K562 (cell line): ENCODE measurements around the gene MRPS5. TPM values are rescaled to one million over a fixed set of nuclear protein-coding genes. Genes with fewer than 3 reads are reported as not detected.

Source experiments
- ATAC-seq: fragments of 200-7000 bp; cut with Tn5 transposase; 3 replicates; pipeline ENCODE4 v1.9.1; 2020; ENCODE audit warnings: moderate library complexity
- BruUV-seq: library from RNA; stranded (reverse); fragments of 400-500 nt; replicated peaks from 2 replicates; lab custom pipeline; 2021; lab: Mats Ljungman, UMichigan
- CTCF ChIA-PET: fragments of 300-600 bp; formaldehyde crosslinking; extraction: SDS; loops from one replicate; lab custom pipeline; 2021; ENCODE audit warnings: low intra/inter-chr PET ratio; lab: Yijun Ruan, JAX
- POLR2A ChIA-PET: fragments of 300-600, 350-650 bp; sonication (Branson Sonifier 250); formaldehyde crosslinking; extraction: SDS; loops from one replicate; lab custom pipeline; 2021; ENCODE audit warnings: antibody characterized with exemption, inconsistent platforms; lab: Yijun Ruan, JAX
- DNase-seq, 4 experiments: peaks; one replicate each; pipeline versions ENCODE4 v3.0.0 to v3.0.0-alpha.2; 2011 to 2018; ENCODE audit warnings: low spot score in 3 of 4, mixed read lengths in 3 of 4; ENCODE audit errors: extremely low read depth in 1 of 4
- FAIRE-seq: peaks from 2 replicates; lab custom pipeline; 2011; peaks lifted over from hg19 to GRCh38; lab: Jason Lieb, UNC
- H2AFZ ChIP-seq: 2 replicates; pipeline ENCODE4 v1.6.0; 2011; ENCODE audit warnings: low read depth, low read length, control low read depth, inconsistent platforms
- H3K27ac ChIP-seq: fragments of 200-600 bp; 3 replicates; pipeline ENCODE4 v1.8.0; 2011; ENCODE audit warnings: low read depth, mild to moderate bottlenecking, control low read depth, inconsistent platforms, low read length, moderate library complexity, mixed read lengths; ENCODE audit errors: extremely low read depth
- H3K27me3 ChIP-seq, 2 experiments: fragments of 300-600 bp in 1 of 2; 2 replicates in 1 of 2; 3 replicates in 1 of 2; pipeline versions ENCODE4 v1.6.0 to v1.8.0; 2011; ENCODE audit warnings: inconsistent platforms in 2 of 2, low read length in 2 of 2, mild to moderate bottlenecking in 1 of 2, mixed read lengths in 1 of 2, moderate library complexity in 1 of 2; ENCODE audit not compliant: control insufficient read depth in 2 of 2, insufficient read depth in 2 of 2
- H3K36me3 ChIP-seq: fragments of 300-600 bp; 3 replicates; pipeline ENCODE4 v1.8.0; 2011; ENCODE audit warnings: mild to moderate bottlenecking, low read length, inconsistent platforms; ENCODE audit not compliant: control insufficient read depth, insufficient read depth
- H3K4me1 ChIP-seq, 2 experiments: fragments of 200-600 bp in 1 of 2; replicated peaks in 1 of 2; 2 replicates in 1 of 2; 3 replicates in 1 of 2; pipeline versions ENCODE4 v1.5.1 to v1.8.0; 2011; ENCODE audit warnings: inconsistent platforms in 2 of 2, low read length in 2 of 2, mild to moderate bottlenecking in 1 of 2, mixed read lengths in 1 of 2, moderate library complexity in 1 of 2; ENCODE audit not compliant: control insufficient read depth in 2 of 2, insufficient read depth in 2 of 2
- H3K4me2 ChIP-seq: 2 replicates; pipeline ENCODE4 v1.6.1; 2011; ENCODE audit warnings: low read length, control low read depth, inconsistent platforms, mixed read lengths; ENCODE audit not compliant: insufficient read depth
- H3K4me3 ChIP-seq: fragments of 200-600 bp; sonication (generic), shearing (Covaris generic); 2 replicates; pipeline ENCODE4 v1.5.1; 2016; ENCODE audit warnings: control low read depth, inconsistent platforms
- H3K79me2 ChIP-seq: fragments of 200-600 bp; 3 replicates; pipeline ENCODE4 v1.8.0; 2011; ENCODE audit warnings: low read length, inconsistent platforms; ENCODE audit not compliant: control insufficient read depth, insufficient read depth
- H3K9ac ChIP-seq, 2 experiments: 2 replicates each; pipeline versions ENCODE4 v1.6.0 to v1.6.1; 2011; ENCODE audit warnings: low read depth in 2 of 2, low read length in 2 of 2, control low read depth in 1 of 2, inconsistent platforms in 1 of 2, mild to moderate bottlenecking in 1 of 2, mixed read lengths in 1 of 2; ENCODE audit not compliant: insufficient read depth in 1 of 2
- H3K9me1 ChIP-seq: one replicate; pipeline ENCODE4 v1.6.0; 2011; ENCODE audit warnings: inconsistent platforms, mild to moderate bottlenecking, low read length, moderate library complexity; ENCODE audit not compliant: control insufficient read depth, insufficient read depth
- H3K9me3 ChIP-seq: replicated peaks from 2 replicates; pipeline ENCODE4 v1.5.1; 2011; ENCODE audit warnings: low read depth, low read length, inconsistent platforms; ENCODE audit not compliant: control insufficient read depth, insufficient read depth
- H4K20me1 ChIP-seq: replicated peaks from 2 replicates; pipeline ENCODE4 v1.6.1; 2011; ENCODE audit warnings: low read length, inconsistent platforms, mixed read lengths; ENCODE audit not compliant: control insufficient read depth, insufficient read depth
- CBFA2T3 ChIP-seq: fragments of 450-650 bp; IDR thresholded peaks from 2 replicates; pipeline ENCODE4 v1.6.1; 2017
- CEBPG ChIP-seq, 3 experiments: fragments of 200-800 bp in 1 of 3; sonication (Bioruptor generic) in 1 of 3; sonication (generic) in 1 of 3; formaldehyde crosslinking in 1 of 3; IDR thresholded peaks in 2 of 3; conservative IDR thresholded peaks in 1 of 3; 2 replicates each; pipeline versions ENCODE4 v1.6.1 to v1.8.0; 2016 to 2022; ENCODE audit warnings: missing compliant biosample characterization in 2 of 3, missing genetic modification characterization in 2 of 3, mild to moderate bottlenecking in 1 of 3, missing genetic modification reagents in 1 of 3
- FOS ChIP-seq: IDR thresholded peaks from 3 replicates; pipeline ENCODE4 v1.6.1; 2011; ENCODE audit not compliant: insufficient read length; ENCODE audit errors: extremely low read depth
- GTF3C2 ChIP-seq: IDR thresholded peaks from 3 replicates; pipeline ENCODE4 v1.6.1; 2011; ENCODE audit warnings: borderline replicate concordance, mild to moderate bottlenecking, moderate library complexity; ENCODE audit not compliant: insufficient read length; ENCODE audit errors: extremely low read depth
- HNRNPLL ChIP-seq: fragments of 200-400 bp; formaldehyde crosslinking; IDR thresholded peaks from 2 replicates; pipeline ENCODE4 v1.6.1; 2017; ENCODE audit warnings: low read length, low read depth, mild to moderate bottlenecking; ENCODE audit not compliant: poor library complexity, severe bottlenecking
- NR4A1 ChIP-seq, 2 experiments: fragments of 250-450 bp in 1 of 2; fragments of 450-650 bp in 1 of 2; sonication (Bioruptor Pico) in 1 of 2; IDR thresholded peaks; 2 replicates each; pipeline versions ENCODE4 v1.4.0 to v1.6.1; 2016 to 2020; ENCODE audit warnings: mild to moderate bottlenecking in 2 of 2, missing compliant biosample characterization in 1 of 2, missing genetic modification characterization in 1 of 2, moderate library complexity in 1 of 2
- PML ChIP-seq: IDR thresholded peaks from 2 replicates; pipeline ENCODE4 v1.6.1; 2012; ENCODE audit warnings: low read length, inconsistent platforms
- RNF2 ChIP-seq: sonication (generic); IDR thresholded peaks from 2 replicates; pipeline ENCODE4 v1.6.1; 2016
- XRCC3 ChIP-seq: fragments of 450-650 bp; IDR thresholded peaks from 2 replicates; pipeline ENCODE4 v1.6.1; 2017; ENCODE audit warnings: mild to moderate bottlenecking, moderate library complexity
- XRCC5 ChIP-seq: fragments of 200-400 bp; formaldehyde crosslinking; IDR thresholded peaks from 2 replicates; pipeline ENCODE4 v1.6.1; 2017; ENCODE audit warnings: low read depth, mild to moderate bottlenecking, low read length
- ZC3H8 ChIP-seq: fragments of 450-650 bp; IDR thresholded peaks from 2 replicates; pipeline ENCODE4 v1.6.1; 2017
- ZNF3 ChIP-seq: fragments of 250-450 bp; sonication (Bioruptor Pico); IDR thresholded peaks from 2 replicates; pipeline ENCODE4 v1.5.0; 2021; ENCODE audit warnings: mild to moderate bottlenecking, moderate library complexity
- ZNF77 ChIP-seq: fragments of 250-450 bp; sonication (Bioruptor Pico); IDR thresholded peaks from 2 replicates; pipeline ENCODE4 v1.5.0; 2020
- WGBS: fragments of 100-300 bp; shearing (Covaris generic); methylation state at CpG from one replicate; pipeline ENCODE4 v1.1.6; 2016; ENCODE audit warnings: low coverage, mixed read lengths; ENCODE audit not compliant: insufficient coverage; ENCODE audit errors: missing lambda C conversion rate; 5-methylcytosine and 5-hydroxymethylcytosine counted together
- in situ Hi-C: fragments of 300-500 bp; cut with MboI; formaldehyde crosslinking; loops from 4 replicates; pipeline ENCODE4 v1.15.0; 2018; ENCODE audit warnings: inconsistent platforms, mixed read lengths
- intact Hi-C: fragments of 100-400 bp; cut with micrococcal nuclease; formaldehyde crosslinking; loops from 2 replicates; pipeline ENCODE4 v1.14.2; 2022
- polyA plus RNA-seq, 8 experiments: library from polyadenylated mRNA; depleted of rRNA in 4 of 8; stranded (reverse) in 5 of 8; unstranded in 3 of 8; fragments of >200 nt; fragmentation: Nextera tagmentation in 2 of 8; fragmentation: Illumina TruSeq in 1 of 8; extraction: Ambion mirVana in 2 of 8; extraction: Trizol in 1 of 8; gene quantifications; 2 replicates each; pipeline versions ENCODE4 v1.2.1 to v1.2.3, GENCODE V29; 2011 to 2014; ENCODE audit warnings: inconsistent platforms in 1 of 8, missing spikeins in 1 of 8
- total RNA-seq, 7 experiments: library from RNA; depleted of rRNA in 6 of 7; stranded (reverse); fragments of >200 nt in 6 of 7; fragmentation: Illumina TruSeq in 2 of 7; extraction: Trizol in 2 of 7; gene quantifications; 2 replicates each; pipeline versions ENCODE4 v1.2.1 to v1.2.3, GENCODE V29; 2011 to 2021; ENCODE audit warnings: low replicate concordance in 1 of 7
- TF ChIP-seq, protein P1 (sequence below): sonication (generic); formaldehyde crosslinking; IDR thresholded peaks from 2 replicates; pipeline ENCODE4 v1.4.0; 2020; ENCODE audit warnings: mild to moderate bottlenecking, missing genetic modification reagents
- TF ChIP-seq, protein P2 (sequence below), 2 experiments: fragments of 450-650 bp; IDR thresholded peaks; 2 replicates each; pipeline ENCODE4 v1.6.1; 2016

MRPS5 gene
- total and polyA plus RNA-seq, 9 of the 15 experiments (the other 6 are each of a cell fraction or from before 2014, with no cell fraction given): 85.0 to 162 (median 118) TPM

GRCh38 chr2:95062242-95063085 lies 59.1 kb downstream of the MRPS5 start:
- H3K4me3 ChIP-seq: no peak overlapping the region
- ATAC-seq: no peak
- no peak overlapping the region for H3K27ac ChIP-seq
- in situ Hi-C loops (no loop called here), intact Hi-C loops (no loop called here)
- no peak for FAIRE-seq
- no peaks in the 10 kb centered on the region for H3K9me1 ChIP-seq
- H3K4me1 ChIP-seq: no peaks in the 10 kb centered on the region
- no peaks in the 10 kb centered on the region for H3K36me3 ChIP-seq
- H3K9ac ChIP-seq: no peak overlapping the region
- POLR2A ChIA-PET: interaction anchor here (1.1 kb wide), 1 partner anchor 22 kb away, joined by 3 read pairs; no protein-coding TSS in a partner anchor
- no peak overlapping the region for H2AFZ ChIP-seq
- no peaks in the 10 kb centered on the region for H3K79me2 ChIP-seq
- DNase-seq: no peak
- WGBS: 1% methylated on average over 10 of the region's 11 CpGs
- no peak overlapping the region for H3K4me2 ChIP-seq
- peaks cover 10% of the 10 kb centered on the region; the same call in 1 of the 2 replicates for H4K20me1 ChIP-seq
- no TSS peak for BruUV-seq
- no peaks in the 10 kb centered on the region for H3K9me3 ChIP-seq
- peaks cover 25 to 59% of the 10 kb centered on the region in 2 experiments for H3K27me3 ChIP-seq
- CTCF ChIA-PET: no interaction called here
- TF ChIP-seq CBFA2T3: no peak
- no peak for TF ChIP-seq HNRNPLL
- TF ChIP-seq XRCC5: no peak
- TF ChIP-seq CEBPG (CRISPR knock-in tag; IDR thresholded peaks at IDR 0.05): no peak
- no peak for TF ChIP-seq CEBPG (tag; conservative IDR thresholded peaks at IDR 0.05 in 1 of 2, IDR thresholded peaks at IDR 0.05 in 1 of 2)
- no peak for TF ChIP-seq NR4A1 (CRISPR knock-in tag; IDR thresholded peaks at IDR 0.05)
- no peak for TF ChIP-seq NR4A1 (tag; IDR thresholded peaks at IDR 0.05)
- TF ChIP-seq FOS: no peak
- TF ChIP-seq, protein P1, sequence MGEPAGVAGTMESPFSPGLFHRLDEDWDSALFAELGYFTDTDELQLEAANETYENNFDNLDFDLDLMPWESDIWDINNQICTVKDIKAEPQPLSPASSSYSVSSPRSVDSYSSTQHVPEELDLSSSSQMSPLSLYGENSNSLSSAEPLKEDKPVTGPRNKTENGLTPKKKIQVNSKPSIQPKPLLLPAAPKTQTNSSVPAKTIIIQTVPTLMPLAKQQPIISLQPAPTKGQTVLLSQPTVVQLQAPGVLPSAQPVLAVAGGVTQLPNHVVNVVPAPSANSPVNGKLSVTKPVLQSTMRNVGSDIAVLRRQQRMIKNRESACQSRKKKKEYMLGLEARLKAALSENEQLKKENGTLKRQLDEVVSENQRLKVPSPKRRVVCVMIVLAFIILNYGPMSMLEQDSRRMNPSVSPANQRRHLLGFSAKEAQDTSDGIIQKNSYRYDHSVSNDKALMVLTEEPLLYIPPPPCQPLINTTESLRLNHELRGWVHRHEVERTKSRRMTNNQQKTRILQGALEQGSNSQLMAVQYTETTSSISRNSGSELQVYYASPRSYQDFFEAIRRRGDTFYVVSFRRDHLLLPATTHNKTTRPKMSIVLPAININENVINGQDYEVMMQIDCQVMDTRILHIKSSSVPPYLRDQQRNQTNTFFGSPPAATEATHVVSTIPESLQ (CRISPR knock-in tag): no peak
- TF ChIP-seq ZNF3 (CRISPR knock-in tag): no peak
- TF ChIP-seq XRCC3: no peak
- no peak for TF ChIP-seq GTF3C2
- TF ChIP-seq ZC3H8: no peak
- TF ChIP-seq RNF2: no peak
- no peak for TF ChIP-seq PML
- TF ChIP-seq, protein P2, sequence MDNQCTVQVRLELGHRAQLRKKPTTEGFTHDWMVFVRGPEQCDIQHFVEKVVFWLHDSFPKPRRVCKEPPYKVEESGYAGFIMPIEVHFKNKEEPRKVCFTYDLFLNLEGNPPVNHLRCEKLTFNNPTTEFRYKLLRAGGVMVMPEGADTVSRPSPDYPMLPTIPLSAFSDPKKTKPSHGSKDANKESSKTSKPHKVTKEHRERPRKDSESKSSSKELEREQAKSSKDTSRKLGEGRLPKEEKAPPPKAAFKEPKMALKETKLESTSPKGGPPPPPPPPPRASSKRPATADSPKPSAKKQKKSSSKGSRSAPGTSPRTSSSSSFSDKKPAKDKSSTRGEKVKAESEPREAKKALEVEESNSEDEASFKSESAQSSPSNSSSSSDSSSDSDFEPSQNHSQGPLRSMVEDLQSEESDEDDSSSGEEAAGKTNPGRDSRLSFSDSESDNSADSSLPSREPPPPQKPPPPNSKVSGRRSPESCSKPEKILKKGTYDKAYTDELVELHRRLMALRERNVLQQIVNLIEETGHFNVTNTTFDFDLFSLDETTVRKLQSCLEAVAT (IDR thresholded peaks at IDR 0.05): no peak
- TF ChIP-seq ZNF77 (CRISPR knock-in tag): no peak
